Esophagus muscularis mucosa (tissue), 4 donors: Measurements from ENCODE around the gene LDAF1. TPM values are rescaled to one million over a fixed set of nuclear protein-coding genes. Genes with fewer than 3 reads are reported as not detected.

Experiments used
- DNase-seq: peaks from one replicate; pipeline ENCODE4 v3.0.0-alpha.2; 2017; ENCODE audit errors: extremely low spot score
- H3K27ac ChIP-seq, 4 donors: fragments of 200-600 bp; sonication (generic); replicated peaks in 1 of 4; 1 replicate in 3 of 4; 2 replicates in 1 of 4; pipeline ENCODE4 v1.5.1; 2016 to 2019; ENCODE audit warnings: mild to moderate bottlenecking in 1 of 4
- H3K27me3 ChIP-seq, 4 donors: fragments of 200-600 bp; sonication (generic); one replicate each; pipeline versions ENCODE4 v1.5.1 to v1.6.0; 2016 to 2019
- H3K36me3 ChIP-seq, 4 donors: fragments of 200-600 bp; sonication (generic); one replicate each; pipeline ENCODE4 v1.5.1; 2016 to 2019
- H3K4me1 ChIP-seq, 4 donors: fragments of 200-600 bp; sonication (generic); one replicate each; pipeline ENCODE4 v1.5.1; 2016 to 2019
- H3K4me3 ChIP-seq, 4 donors: fragments of 200-600 bp; sonication (generic); 1 replicate in 2 of 4; 2 replicates in 2 of 4; pipeline ENCODE4 v1.5.1; 2016 to 2019; ENCODE audit warnings: mild to moderate bottlenecking in 4 of 4, moderate library complexity in 1 of 4
- H3K9me3 ChIP-seq, 4 donors: fragments of 200-600 bp; sonication (generic); 1 replicate in 3 of 4; 2 replicates in 1 of 4; pipeline ENCODE4 v1.5.1; 2016 to 2019
- EP300 ChIP-seq: sonication (generic); formaldehyde crosslinking; IDR thresholded peaks from one replicate; pipeline ENCODE4 v1.6.1; 2017; ENCODE audit warnings: antibody characterized with exemption
- POLR2A ChIP-seq: fragments of 450-650 bp; IDR thresholded peaks from one replicate; pipeline ENCODE4 v1.6.1; 2017; ENCODE audit warnings: antibody characterized with exemption, moderate library complexity, mild to moderate bottlenecking, low read depth
- POLR2AphosphoS5 ChIP-seq, 2 donors: sonication (generic); formaldehyde crosslinking; IDR thresholded peaks; one replicate each; pipeline ENCODE4 v1.6.1; 2017; ENCODE audit warnings: antibody characterized with exemption in 2 of 2
- WGBS: methylation state at CpG from one replicate; pipeline ENCODE4 v1.1.5; 2018; 5-methylcytosine and 5-hydroxymethylcytosine counted together
- intact Hi-C: fragments of 100-400 bp; cut with DNase I; formaldehyde crosslinking; loops from one replicate; pipeline ENCODE4 v1.15.1; 2023
- total RNA-seq, 4 donors: library from RNA; depleted of rRNA; stranded (reverse); fragments of >200 nt; gene quantifications; one replicate each; pipeline versions ENCODE4 v1.1.0 to v1.2.1, GENCODE V29; 2016
- TF ChIP-seq, protein P1 (sequence below), 3 experiments: fragments of 200-600 bp in 2 of 3; fragments of 450-650 bp in 1 of 3; sonication (generic) in 2 of 3; IDR thresholded peaks; one replicate each; pipeline ENCODE4 v1.5.1; 2017 to 2019; ENCODE audit warnings: antibody characterized with exemption in 3 of 3, mild to moderate bottlenecking in 2 of 3, moderate library complexity in 1 of 3

Gene LDAF1
- total RNA-seq, 4 donors from 2014 or later: 98.7 to 208 (median 141) TPM

DNA sequence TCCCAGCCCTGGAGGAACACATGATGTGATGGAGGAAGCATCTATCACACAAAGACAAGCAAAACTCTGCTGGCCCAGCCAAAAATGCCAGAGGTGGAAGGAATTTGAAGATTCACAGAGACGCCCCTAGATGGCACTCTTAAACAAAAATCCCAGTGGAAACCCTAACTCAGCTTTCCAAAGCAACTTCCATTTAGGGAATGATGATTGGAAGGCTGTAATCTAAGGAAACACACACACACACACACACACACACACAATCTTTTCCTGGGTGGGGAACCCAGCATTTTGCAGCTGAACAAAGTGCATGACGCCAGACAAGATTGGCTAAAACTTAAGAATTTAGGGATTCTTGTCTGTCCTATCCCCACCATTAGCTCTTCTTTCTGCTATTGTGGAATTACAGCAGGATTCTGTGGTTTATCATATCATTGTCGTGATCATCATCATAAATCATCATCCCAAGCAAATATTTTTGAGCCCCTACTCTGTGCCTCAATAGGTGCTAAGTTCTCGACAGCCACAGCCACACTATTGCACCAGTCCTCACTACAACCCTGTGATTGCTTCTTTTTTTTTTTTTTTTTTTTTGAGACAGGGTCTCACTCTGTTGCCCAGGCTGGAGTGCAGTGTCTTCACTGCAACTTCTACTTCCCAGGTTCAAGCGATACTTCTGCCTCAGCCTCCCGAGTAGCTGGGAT lies 1.6 kb upstream of the LDAF1 start:
- Histone ChIP-seq H3K27me3 (no peaks in the 10 kb centered on the region), H3K36me3 (peaks cover 0 to 5% (median 0%) of the 10 kb centered on the region in 4 donors), H3K27ac (peak overlapping the region; percentile 87 to 95 (median 92)), H3K4me1 (peaks cover 29 to 43% (median 42%) of the 10 kb centered on the region in 4 donors), H3K9me3 (no peaks in the 10 kb centered on the region), H3K4me3 (no peak overlapping the region)
- intact Hi-C loops: loop anchor here (10.0 kb wide), 1 partner anchor 1518 kb away; no protein-coding TSS in a partner anchor
- TF ChIP-seq POLR2AphosphoS5 (IDR thresholded peaks at IDR 0.05) (peak in 1 of 2 donors; percentile 14), EP300 (no peak), POLR2A (no peak)
- TF ChIP-seq, protein P1, sequence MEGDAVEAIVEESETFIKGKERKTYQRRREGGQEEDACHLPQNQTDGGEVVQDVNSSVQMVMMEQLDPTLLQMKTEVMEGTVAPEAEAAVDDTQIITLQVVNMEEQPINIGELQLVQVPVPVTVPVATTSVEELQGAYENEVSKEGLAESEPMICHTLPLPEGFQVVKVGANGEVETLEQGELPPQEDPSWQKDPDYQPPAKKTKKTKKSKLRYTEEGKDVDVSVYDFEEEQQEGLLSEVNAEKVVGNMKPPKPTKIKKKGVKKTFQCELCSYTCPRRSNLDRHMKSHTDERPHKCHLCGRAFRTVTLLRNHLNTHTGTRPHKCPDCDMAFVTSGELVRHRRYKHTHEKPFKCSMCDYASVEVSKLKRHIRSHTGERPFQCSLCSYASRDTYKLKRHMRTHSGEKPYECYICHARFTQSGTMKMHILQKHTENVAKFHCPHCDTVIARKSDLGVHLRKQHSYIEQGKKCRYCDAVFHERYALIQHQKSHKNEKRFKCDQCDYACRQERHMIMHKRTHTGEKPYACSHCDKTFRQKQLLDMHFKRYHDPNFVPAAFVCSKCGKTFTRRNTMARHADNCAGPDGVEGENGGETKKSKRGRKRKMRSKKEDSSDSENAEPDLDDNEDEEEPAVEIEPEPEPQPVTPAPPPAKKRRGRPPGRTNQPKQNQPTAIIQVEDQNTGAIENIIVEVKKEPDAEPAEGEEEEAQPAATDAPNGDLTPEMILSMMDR (IDR thresholded peaks at IDR 0.05): peak; percentile 55 to 76 (median 61)
- no peak for DNase-seq
- WGBS: 48% methylated on average over 6 of the region's 6 CpGs

DNA sequence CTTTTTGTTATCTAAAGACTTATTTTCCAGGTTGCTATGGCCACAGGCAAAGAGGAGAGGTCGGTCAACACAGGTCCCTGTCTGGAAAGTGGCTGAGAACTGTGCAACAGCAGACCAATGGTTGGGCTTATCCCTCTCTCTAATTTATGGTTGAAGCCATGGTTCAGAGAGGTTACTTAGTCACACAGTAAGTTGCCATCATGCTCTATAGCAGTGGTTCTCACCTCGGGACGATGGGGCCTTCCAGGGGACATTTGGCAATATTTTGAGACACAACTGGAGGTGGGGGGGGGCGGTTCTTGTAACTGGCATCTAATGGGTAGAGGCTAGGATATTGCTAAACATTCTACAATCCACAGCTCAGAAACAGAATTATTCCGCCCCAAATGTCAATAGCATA lies 842 bp upstream of the LDAF1 start:
- 53% methylated on average over 5 of the region's 5 CpGs for WGBS
- Histone ChIP-seq H3K27me3 (no peaks in the 10 kb centered on the region), H3K4me3 (peak overlapping the region; percentile 75 to 97 (median 88)), H3K9me3 (no peaks in the 10 kb centered on the region), H3K27ac (peak overlapping the region; percentile 87 to 95 (median 92)), H3K36me3 (peaks cover 0 to 5% (median 0%) of the 10 kb centered on the region in 4 donors), H3K4me1 (peaks cover 32 to 50% (median 49%) of the 10 kb centered on the region in 4 donors)
- intact Hi-C loops: loop anchor here (10.0 kb wide), 1 partner anchor 1517 kb away; no protein-coding TSS in a partner anchor
- TF ChIP-seq EP300 (no peak), POLR2A (no peak)
- DNase-seq: no peak

DNA sequence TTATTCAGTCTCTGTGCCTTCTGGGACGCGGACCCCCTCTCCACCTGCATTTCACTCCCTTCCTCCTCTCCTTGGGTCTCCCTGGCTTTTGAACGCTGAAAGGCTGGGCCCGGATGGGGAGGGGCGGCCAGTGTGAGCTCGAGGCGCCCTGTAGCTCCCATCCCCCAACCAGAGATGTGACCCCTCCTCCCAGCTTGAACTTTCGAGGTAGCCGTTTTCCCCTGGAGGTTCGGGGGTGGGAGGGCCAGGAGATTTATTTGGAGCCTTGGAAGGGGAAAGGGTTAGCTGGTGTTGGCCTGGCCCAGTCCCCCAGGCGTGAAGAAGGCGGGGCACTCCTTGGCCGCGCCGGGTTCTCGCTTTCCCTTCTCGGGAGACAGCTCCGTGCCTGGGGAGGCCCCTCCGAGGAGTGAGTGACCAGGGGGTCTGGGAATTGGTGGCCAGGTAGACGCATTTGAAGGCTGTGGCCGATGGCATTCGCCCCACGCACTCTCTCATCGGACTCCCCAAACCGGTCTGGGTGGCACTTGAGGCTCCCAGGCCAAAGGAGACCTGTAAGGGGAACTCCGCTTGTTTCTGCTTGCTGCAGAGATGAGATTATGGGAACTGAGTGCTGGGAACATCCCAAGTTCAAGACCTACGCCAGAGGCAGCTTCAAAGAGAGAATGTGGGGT lies 942 bp downstream of the LDAF1 start:
- intact Hi-C loops: loop anchor here (10.0 kb wide), 1 partner anchor 1515 kb away; no protein-coding TSS in a partner anchor
- H3K4me3 ChIP-seq: peak overlapping the region; percentile 75 to 97 (median 88)
- peaks cover 0 to 19% (median 6%) of the 10 kb centered on the region in 4 donors for H3K36me3 ChIP-seq
- H3K27me3 ChIP-seq: no peaks in the 10 kb centered on the region
- DNase-seq: no peak
- H3K27ac ChIP-seq: peak overlapping the region; percentile 87 to 95 (median 92)
- TF ChIP-seq, protein P1 (IDR thresholded peaks at IDR 0.05): no peak
- peak in 1 of 2 donors; percentile 25 for TF ChIP-seq POLR2AphosphoS5 (IDR thresholded peaks at IDR 0.05)
- H3K4me1 ChIP-seq: peaks cover 45 to 68% (median 67%) of the 10 kb centered on the region in 4 donors
- 3% methylated on average over 18 of the region's 27 CpGs for WGBS
- no peaks in the 10 kb centered on the region for H3K9me3 ChIP-seq

DNA sequence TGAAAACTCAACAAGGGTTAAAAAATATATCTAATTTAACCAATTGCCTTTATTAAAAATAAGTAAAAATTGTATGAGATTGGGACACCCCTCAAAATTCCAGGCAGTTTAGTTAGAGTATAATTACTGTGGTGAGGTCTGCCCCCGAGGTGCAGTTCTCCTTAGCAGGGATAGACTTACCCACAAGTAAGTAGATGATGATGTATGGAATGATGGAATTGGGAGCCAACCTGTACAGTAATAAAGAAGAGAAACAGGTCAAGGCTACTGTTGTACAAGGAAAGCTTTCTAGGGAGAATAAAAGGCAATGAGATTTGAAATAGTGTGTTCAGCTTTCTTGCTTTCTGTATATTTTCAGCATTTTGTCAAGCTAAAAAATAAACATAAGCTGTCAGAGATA lies 1.8 kb downstream of the LDAF1 start:
- no peak for DNase-seq
- TF ChIP-seq, protein P1 (IDR thresholded peaks at IDR 0.05): no peak
- no peak for TF ChIP-seq POLR2AphosphoS5 (IDR thresholded peaks at IDR 0.05)
- no peak for TF ChIP-seq EP300
- no peak for TF ChIP-seq POLR2A
- Histone ChIP-seq H3K27me3 (no peaks in the 10 kb centered on the region), H3K4me3 (peak overlapping the region in 3 of 4 donors; percentile 75 to 97 (median 96)), H3K4me1 (peaks cover 53 to 76% (median 75%) of the 10 kb centered on the region in 4 donors), H3K36me3 (peaks cover 0 to 27% (median 14%) of the 10 kb centered on the region in 4 donors), H3K27ac (peak overlapping the region; percentile 87 to 95 (median 92)), H3K9me3 (no peaks in the 10 kb centered on the region)
- WGBS: 55% methylated on average over 1 of the region's 1 CpG
- intact Hi-C loops: loop anchor here (10.0 kb wide), 1 partner anchor 245 kb away; no protein-coding TSS in a partner anchor

DNA sequence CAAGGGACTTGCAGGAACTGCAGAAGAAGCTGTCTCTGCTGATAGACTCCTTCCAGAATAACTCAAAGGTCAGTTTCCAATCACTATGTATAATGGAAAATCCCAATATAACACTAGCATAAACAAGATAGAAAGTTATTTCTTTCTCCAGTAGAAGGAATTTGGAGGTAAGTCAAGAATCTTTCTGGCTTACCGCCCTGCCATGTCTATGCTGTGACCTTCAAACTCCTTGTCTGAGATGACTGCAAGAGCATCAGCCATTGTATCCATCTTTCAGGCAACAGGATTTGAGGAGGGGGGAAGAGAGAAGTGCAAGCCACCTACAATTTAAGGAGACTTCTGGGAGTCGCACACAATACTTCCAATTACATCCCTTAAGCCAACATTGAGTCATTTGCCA lies 2.7 kb downstream of the LDAF1 start:
- Histone ChIP-seq H3K36me3 (peaks cover under 1 to 36% (median 22%) of the 10 kb centered on the region in 4 donors), H3K27ac (peak overlapping the region; percentile 87 to 95 (median 92)), H3K27me3 (no peaks in the 10 kb centered on the region), H3K4me3 (peak overlapping the region in 3 of 4 donors; percentile 75 to 97 (median 96)), H3K9me3 (no peaks in the 10 kb centered on the region), H3K4me1 (peaks cover 55 to 78% (median 77%) of the 10 kb centered on the region in 4 donors)
- intact Hi-C loops: loop anchor here (10.0 kb wide), 1 partner anchor 246 kb away; no protein-coding TSS in a partner anchor
- TF ChIP-seq, protein P1 (IDR thresholded peaks at IDR 0.05): no peak
- TF ChIP-seq EP300 (no peak), POLR2A (no peak), POLR2AphosphoS5 (IDR thresholded peaks at IDR 0.05) (peak in 1 of 2 donors; percentile 27)
- DNase-seq: no peak
- 66% methylated on average over 2 of the region's 2 CpGs for WGBS
